ENCODE measurements around the gene VWA2.

Gene VWA2

DNA sequence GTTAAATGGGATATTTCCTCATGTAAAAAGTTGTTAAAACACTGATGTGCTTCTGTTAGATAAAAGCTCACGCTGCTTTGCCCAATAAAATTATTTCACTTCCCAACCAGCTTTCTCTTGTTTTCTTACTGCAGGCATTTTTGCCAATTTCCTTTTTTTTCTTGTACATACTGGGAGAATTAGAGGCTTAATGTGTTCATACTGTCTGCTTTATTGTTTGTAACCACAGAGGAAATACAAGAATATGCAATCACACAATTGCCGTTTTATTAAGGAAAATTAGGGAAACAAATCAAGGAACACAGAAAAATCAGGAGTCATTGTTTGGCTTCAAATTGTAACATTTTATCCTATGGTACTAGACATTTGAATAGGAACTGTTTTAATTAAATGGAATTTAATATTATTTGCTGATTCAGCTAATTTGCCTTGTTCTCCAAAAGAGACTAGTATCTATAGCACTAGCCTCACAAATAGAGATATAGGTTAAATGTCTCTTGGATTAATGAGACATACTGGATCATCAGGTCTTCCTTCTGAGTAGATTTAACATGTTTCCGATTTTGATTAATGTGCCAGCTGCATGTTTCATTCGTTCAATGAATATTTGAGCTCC lies 6.4 kb upstream of the VWA2 start:
- TF ChIP-seq RAD21 (IDR thresholded peaks at IDR 0.05; ENCODE audit: low read depth) (no peak), CREB1 (IDR thresholded peaks at IDR 0.05; ENCODE audit: low read depth) (no peak), EP300 (IDR thresholded peaks at IDR 0.05; ENCODE audit: borderline replicate concordance) (no peak), TEAD4 (IDR thresholded peaks at IDR 0.05) (no peak), FOXM1 (IDR thresholded peaks at IDR 0.05; ENCODE audit: borderline replicate concordance, low read depth) (no peak), YY1 (IDR thresholded peaks at IDR 0.05; ENCODE audit: low read depth) (no peak)

DNA sequence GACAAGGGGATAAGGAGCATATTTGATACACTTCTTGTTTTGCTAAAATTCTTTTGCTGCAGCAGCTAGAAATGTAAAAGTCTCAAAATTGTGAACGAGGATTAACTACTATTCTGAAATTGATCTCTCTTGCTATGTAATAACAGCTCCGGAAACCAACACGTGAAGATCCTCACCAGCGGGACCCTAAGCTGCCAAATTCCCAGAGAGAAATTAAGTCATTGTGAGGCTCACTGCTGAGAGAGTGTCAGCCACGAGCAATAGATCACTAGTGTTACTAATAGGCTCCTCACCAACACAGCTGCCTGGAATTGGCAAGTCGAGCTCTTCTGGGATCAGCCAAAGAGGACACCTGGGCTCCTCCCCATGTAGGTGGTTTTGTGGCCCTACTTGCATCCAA lies 5.6 kb upstream of the VWA2 start:
- no peak for TF ChIP-seq EP300 (IDR thresholded peaks at IDR 0.05; ENCODE audit: borderline replicate concordance)
- TF ChIP-seq TEAD4 (IDR thresholded peaks at IDR 0.05), result no peak
- no peak for TF ChIP-seq NFIC (IDR thresholded peaks at IDR 0.05)
- TF ChIP-seq TCF12 (IDR thresholded peaks at IDR 0.05; ENCODE audit: low read depth), result no peak
- no peak for TF ChIP-seq CREB1 (IDR thresholded peaks at IDR 0.05; ENCODE audit: low read depth)
- TF ChIP-seq TAF1 (IDR thresholded peaks at IDR 0.05; ENCODE audit: low read depth), result no peak
- no peak for TF ChIP-seq RAD21 (IDR thresholded peaks at IDR 0.05; ENCODE audit: low read depth)
- TF ChIP-seq, protein P1, sequence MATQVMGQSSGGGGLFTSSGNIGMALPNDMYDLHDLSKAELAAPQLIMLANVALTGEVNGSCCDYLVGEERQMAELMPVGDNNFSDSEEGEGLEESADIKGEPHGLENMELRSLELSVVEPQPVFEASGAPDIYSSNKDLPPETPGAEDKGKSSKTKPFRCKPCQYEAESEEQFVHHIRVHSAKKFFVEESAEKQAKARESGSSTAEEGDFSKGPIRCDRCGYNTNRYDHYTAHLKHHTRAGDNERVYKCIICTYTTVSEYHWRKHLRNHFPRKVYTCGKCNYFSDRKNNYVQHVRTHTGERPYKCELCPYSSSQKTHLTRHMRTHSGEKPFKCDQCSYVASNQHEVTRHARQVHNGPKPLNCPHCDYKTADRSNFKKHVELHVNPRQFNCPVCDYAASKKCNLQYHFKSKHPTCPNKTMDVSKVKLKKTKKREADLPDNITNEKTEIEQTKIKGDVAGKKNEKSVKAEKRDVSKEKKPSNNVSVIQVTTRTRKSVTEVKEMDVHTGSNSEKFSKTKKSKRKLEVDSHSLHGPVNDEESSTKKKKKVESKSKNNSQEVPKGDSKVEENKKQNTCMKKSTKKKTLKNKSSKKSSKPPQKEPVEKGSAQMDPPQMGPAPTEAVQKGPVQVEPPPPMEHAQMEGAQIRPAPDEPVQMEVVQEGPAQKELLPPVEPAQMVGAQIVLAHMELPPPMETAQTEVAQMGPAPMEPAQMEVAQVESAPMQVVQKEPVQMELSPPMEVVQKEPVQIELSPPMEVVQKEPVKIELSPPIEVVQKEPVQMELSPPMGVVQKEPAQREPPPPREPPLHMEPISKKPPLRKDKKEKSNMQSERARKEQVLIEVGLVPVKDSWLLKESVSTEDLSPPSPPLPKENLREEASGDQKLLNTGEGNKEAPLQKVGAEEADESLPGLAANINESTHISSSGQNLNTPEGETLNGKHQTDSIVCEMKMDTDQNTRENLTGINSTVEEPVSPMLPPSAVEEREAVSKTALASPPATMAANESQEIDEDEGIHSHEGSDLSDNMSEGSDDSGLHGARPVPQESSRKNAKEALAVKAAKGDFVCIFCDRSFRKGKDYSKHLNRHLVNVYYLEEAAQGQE (IDR thresholded peaks at IDR 0.05; ENCODE audit: low read depth), result no peak

GRCh38 chr10:114234132-114234531 lies 4.9 kb upstream of the VWA2 start:
- no peak for TF ChIP-seq CREB1 (IDR thresholded peaks at IDR 0.05; ENCODE audit: low read depth)
- no peak for TF ChIP-seq CEBPB (IDR thresholded peaks at IDR 0.05)
- TF ChIP-seq EGR1 (IDR thresholded peaks at IDR 0.05), result no peak
- TF ChIP-seq RAD21 (IDR thresholded peaks at IDR 0.05; ENCODE audit: low read depth), result no peak
- TF ChIP-seq TAF1 (IDR thresholded peaks at IDR 0.05; ENCODE audit: low read depth), result no peak
- TF ChIP-seq EP300 (IDR thresholded peaks at IDR 0.05; ENCODE audit: borderline replicate concordance), result no peak
- TF ChIP-seq ZBTB7A (IDR thresholded peaks at IDR 0.05; ENCODE audit: low read depth), result no peak
- TF ChIP-seq FOXM1 (IDR thresholded peaks at IDR 0.05; ENCODE audit: borderline replicate concordance, low read depth), result no peak
- no peak for TF ChIP-seq YY1 (IDR thresholded peaks at IDR 0.05; ENCODE audit: low read depth)
- TF ChIP-seq, protein P1 (IDR thresholded peaks at IDR 0.05; ENCODE audit: low read depth), result no peak
- TF ChIP-seq NFIC (IDR thresholded peaks at IDR 0.05), result no peak
- TF ChIP-seq TEAD4 (IDR thresholded peaks at IDR 0.05), result no peak
- TF ChIP-seq TCF12 (IDR thresholded peaks at IDR 0.05; ENCODE audit: low read depth), result no peak
- TF ChIP-seq, protein P2, sequence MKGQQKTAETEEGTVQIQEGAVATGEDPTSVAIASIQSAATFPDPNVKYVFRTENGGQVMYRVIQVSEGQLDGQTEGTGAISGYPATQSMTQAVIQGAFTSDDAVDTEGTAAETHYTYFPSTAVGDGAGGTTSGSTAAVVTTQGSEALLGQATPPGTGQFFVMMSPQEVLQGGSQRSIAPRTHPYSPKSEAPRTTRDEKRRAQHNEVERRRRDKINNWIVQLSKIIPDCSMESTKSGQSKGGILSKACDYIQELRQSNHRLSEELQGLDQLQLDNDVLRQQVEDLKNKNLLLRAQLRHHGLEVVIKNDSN (IDR thresholded peaks at IDR 0.05), result no peak
- TF ChIP-seq, protein P3, sequence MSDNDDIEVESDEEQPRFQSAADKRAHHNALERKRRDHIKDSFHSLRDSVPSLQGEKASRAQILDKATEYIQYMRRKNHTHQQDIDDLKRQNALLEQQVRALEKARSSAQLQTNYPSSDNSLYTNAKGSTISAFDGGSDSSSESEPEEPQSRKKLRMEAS (IDR thresholded peaks at IDR 0.05), result no peak

- TF ChIP-seq TEAD4 (IDR thresholded peaks at IDR 0.05) (no peak), YY1 (IDR thresholded peaks at IDR 0.05; ENCODE audit: low read depth) (no peak), EGR1 (IDR thresholded peaks at IDR 0.05) (no peak), EP300 (IDR thresholded peaks at IDR 0.05; ENCODE audit: borderline replicate concordance) (no peak), NFIC (IDR thresholded peaks at IDR 0.05) (no peak), TAF1 (IDR thresholded peaks at IDR 0.05; ENCODE audit: low read depth) (no peak), ZBTB7A (IDR thresholded peaks at IDR 0.05; ENCODE audit: low read depth) (no peak), FOXM1 (IDR thresholded peaks at IDR 0.05; ENCODE audit: borderline replicate concordance, low read depth) (no peak), RAD21 (IDR thresholded peaks at IDR 0.05; ENCODE audit: low read depth) (no peak), TCF12 (IDR thresholded peaks at IDR 0.05; ENCODE audit: low read depth) (no peak)
- TF ChIP-seq, protein P1 (IDR thresholded peaks at IDR 0.05; ENCODE audit: low read depth), result no peak
- TF ChIP-seq, protein P3 (IDR thresholded peaks at IDR 0.05), result no peak
- TF ChIP-seq, protein P2 (IDR thresholded peaks at IDR 0.05), result no peak
Observed at GRCh38 chr10:114239994-114240345, 916 bp downstream of the VWA2 start.

All from Ishikawa (cell line).